NK-92 (cell line): Measurements from ENCODE around the gene KCNIP3.

ENCODE experiments used
- DNase-seq: peaks from one replicate; lab custom pipeline; 2025; ENCODE audit not compliant: unreplicated experiment; lab: John Stamatoyannopoulos, UW

The KCNIP3 gene

GRCh38 chr2:95327861-95328260, 30.7 kb downstream of the KCNIP3 start:
- DNase-seq, result no peak

DNA sequence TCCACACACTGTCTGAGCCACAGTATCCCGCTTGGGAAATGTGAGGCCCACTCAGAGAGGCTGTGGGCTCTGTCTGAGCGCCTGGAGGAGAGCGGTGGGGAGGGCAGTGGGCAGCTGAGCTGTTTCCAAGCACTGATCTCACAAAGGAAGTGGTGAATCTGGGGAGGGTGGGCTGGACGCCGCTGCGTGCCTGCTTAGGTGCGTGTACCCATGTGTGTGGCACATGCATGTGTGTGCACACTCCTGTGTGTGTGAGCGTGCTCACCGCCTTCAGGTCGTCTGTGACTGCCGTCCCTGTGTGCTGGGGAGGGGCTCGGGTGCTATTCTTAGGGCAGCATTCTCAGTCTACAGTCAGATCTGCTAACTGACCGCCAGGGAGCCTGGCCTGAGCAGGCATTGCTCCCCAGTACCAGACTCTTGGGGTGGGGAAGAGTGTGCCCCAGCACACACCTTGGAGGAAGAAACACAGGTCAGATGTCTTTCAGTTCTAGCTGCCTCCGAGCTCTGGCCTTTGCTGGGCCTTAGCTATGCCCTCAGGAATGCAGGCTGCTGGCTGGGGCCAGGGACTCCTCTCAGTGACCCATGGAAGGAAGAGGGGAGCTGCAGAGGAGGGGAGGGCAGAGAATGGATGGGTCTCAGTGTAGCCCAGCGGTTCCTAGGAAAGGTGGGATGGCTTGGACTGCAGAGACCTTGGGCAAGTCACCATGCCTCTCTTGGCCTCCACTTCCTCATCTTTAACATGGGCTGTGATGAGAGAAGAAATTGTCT, 31.4 kb downstream of the KCNIP3 start:
- no peak for DNase-seq

DNA sequence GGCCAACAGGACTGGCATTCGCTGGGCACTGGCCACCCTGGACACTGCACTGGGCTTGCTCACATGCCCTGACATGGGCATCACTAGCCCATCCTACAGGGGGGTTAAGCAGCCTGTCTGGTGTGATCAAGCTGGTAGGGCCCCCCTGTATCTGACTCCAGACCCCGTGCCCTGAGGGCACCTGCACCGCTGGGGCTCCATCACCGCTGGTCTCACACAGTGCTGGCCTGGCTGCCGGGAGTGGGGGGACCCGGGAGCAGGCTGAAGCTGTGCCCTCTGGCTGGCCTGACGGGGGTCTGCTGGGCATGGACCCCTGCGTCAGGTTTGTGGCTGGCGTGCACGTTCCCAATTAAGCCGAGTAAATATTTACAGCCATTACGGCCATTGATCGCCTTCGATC, 32.3 kb downstream of the KCNIP3 start:
- no peak for DNase-seq

GRCh38 chr2:95329891-95330793, 33.0 kb downstream of the KCNIP3 start:
- DNase-seq, result no peak

DNA sequence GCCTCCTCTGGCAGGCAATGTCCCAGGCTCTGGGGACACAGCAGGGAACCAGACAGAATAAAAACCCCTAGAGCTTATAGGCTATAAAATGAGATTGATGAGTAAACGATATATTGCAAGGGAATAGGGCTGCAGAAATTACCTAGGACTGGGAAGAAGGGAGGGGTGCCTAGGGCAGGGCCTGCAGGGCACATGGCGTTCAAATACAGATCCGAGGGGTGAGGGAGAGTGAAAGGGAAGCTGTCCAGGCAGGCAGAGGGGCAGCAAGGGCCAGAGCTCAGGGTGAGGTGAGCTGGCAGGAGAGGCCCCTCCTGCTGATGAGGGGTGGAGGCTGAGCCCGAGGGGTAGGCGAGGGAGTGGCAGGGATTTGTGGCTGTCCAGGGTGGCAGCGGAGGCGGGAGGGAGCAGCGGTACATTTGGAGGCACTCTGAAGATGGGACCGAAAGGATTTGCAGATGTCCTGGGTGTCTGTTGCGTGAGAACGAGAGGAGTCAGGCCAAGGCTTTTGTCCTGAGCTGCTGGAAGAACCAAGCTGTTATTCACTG, 33.7 kb downstream of the KCNIP3 start:
- DNase-seq, result no peak

- no peak for DNase-seq
Observed at GRCh38 chr2:95331606-95332005, 34.5 kb downstream of the KCNIP3 start.

GRCh38 chr2:95332036-95332435, 34.9 kb downstream of the KCNIP3 start:
- DNase-seq, result no peak

DNA sequence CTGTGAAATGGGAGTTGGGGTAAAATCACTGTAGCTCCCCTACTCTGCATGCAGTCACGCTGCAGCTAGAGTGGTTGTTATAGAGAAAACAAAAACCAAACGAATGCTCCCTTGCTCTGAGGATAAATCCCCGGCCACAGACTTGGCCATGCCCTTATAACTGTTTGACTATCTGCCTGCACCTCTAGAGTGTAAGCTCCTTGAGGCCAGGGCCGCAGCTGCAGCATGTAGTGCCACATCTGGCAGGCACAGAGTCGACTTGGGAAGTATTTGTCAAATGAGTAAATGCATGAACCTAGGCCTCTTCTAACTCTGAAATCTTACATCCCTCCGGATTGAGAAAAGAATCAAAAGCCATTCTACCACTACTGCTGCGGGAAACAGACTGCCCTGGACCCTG, 35.9 kb downstream of the KCNIP3 start:
- no peak for DNase-seq

- no peak for DNase-seq
Observed at GRCh38 chr2:95333888-95334338, 36.8 kb downstream of the KCNIP3 start.

GRCh38 chr2:95334916-95335641, 37.9 kb downstream of the KCNIP3 start:
- no peak for DNase-seq

GRCh38 chr2:95336406-95336805, 39.3 kb downstream of the KCNIP3 start:
- no peak for DNase-seq

GRCh38 chr2:95337829-95338228, 40.7 kb downstream of the KCNIP3 start:
- no peak for DNase-seq

DNA sequence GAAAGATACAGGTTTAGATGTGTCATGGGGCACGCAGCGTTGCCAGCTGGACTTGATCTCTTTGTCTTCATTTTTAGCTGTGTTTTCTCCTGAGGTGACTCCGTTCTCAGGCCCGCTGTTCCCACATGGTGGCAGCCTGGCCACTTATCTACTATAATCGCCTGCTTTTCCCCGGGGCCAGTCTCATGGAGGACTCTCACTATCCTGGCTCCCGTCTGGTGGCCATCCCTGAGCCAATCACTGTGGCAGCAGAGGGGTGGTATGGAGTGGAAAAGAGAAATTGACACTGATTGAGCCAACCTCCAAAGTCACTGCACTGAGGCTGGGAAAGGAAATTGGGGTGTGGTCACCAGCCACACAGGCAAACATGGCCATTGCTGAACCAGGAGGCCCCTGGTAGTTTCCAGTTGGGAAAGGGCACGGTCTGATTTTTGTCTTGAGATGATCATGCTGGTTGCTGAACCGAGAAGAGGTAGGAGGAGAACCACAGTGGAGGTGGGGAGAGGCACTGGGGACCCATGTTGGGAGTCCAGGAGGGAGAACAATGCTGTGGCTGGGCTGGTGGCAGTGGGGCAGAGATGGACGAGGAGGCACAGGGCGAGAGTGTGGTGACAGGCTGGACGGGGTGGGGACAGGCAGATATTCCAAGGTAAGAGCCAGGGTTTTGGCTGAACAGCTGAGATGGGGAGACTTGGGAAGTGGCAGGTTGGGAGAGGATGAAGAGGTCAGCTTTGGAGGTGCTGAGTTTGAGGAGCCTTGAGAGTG, 45.6 kb downstream of the KCNIP3 start:
- no peak for DNase-seq

GRCh38 chr2:95343429-95344214, 46.5 kb downstream of the KCNIP3 start:
- no peak for DNase-seq

GRCh38 chr2:95344215-95344583, 47.1 kb downstream of the KCNIP3 start:
- DNase-seq, result no peak

DNA sequence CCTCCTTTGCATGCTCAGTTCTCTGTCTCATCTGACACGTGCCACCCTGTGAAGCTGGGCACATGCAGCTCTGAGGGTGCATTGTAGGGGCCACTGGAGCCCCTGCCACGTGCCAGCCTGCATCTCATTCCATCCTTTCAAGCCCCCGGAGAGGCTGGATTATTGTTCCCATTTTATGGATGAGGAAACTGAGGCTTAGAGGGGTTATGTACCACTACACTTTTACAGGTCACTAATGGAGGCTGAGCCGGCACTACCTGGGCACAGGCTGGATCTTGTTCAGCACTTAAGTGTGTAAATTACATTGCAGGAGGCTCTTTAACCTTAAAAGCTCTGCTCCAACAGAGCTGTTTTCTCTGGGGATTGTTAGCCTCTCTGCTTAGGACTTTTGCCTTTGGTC, 47.5 kb downstream of the KCNIP3 start:
- no peak for DNase-seq

DNA sequence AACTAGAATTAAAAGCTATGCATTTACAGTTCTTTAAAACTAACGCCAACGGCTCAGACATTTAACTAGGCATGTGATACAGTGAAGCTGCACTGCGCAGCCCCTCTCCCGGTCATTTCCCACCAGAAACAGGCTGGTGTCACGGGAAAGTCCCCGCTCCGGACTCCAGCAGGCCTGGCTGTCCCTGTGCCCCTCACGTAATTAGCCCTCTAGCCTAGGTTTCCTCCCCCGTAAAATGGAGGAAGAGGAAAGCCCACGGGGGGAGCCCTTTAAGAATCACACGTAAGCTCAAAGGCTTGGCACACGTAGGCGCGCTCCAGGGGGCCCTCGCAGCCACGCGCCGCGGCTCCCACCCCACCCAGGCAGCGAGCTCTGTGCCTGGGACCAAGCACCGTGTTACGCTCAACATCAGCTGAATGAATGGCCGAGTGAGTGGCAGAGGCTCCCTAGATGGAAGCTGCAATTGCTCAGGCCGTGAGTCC, 48.0 kb downstream of the KCNIP3 start:
- DNase-seq, result no peak

DNA sequence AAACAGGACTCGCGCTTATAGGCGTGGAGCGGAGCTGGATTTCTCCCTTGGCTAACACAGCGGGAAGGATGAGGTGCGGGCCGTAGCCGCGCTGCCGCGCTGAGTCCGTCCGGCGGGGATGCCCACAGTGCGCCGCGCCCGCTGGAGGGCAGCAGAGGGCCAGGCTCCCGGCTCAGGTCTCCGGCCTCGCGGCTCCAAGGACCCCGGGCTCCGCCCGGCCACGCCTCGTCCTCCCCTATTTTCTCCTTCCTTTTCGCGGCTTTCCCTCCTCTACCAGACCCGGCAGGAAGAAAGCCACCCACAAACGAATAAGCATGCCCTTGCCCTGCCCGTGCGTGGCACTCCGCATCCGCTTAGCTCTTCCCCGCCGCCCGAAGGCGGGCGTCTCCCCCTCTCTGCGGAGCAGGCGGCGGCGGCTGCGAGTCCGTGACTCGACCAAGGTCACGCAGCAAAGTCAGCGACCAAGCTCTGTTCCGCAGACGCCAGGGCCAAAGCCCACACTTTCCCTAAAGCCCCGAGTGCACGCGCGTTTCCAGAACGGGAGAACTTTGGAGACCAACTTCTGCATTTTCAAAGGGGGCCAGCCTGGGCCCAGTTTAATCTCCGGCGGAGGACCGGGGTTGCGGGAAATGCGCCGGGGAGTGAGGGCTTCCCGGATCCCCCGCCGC, 48.5 kb downstream of the KCNIP3 start:
- DNase-seq, result no peak

DNA sequence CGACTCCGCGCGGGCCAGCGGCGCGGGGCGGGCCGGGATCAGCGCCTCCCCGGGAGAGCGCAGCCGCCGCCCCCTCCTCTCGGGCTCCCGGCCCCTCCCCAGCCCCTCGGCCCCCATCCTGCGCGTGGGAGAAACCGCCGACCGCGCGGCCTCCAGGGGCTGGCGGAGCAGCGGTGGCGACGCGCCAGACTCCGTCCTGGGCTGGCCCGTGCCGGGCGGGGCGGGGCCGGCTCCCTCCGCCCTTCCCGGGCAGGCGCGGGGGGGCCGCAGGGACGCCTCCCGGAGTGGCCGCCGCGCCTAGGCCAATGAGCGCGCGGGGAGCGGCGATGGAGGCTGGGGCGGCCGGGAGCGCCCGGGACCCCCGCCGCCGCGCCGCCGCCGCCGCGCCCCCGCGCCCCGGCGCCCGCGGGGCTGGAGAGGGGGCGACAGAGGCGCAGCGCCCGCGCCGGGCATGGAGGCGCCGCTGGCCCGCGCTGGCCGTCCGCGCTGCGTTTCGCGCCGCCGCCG, 49.1 kb downstream of the KCNIP3 start:
- no peak for DNase-seq
